Measurements from ENCODE around the gene ACTR3. TPM values are rescaled to one million over a fixed set of nuclear protein-coding genes. Genes with fewer than 3 reads are reported as not detected.

ACTR3 gene
- total and polyA plus RNA-seq, 3 donors from 2014 or later: 106 to 180 (median 114) TPM

GRCh38 chr2:113861740-113862139 lies 28.1 kb upstream of the ACTR3 start:
- intact Hi-C loops (cut with DNase I; ENCODE audit: low total_unique reads): no loop called here
- 91 to 95% methylated on average over 7 of the region's 7 CpGs for WGBS, 2 donors
- no peaks in the 10 kb centered on the region for H3K36me3 ChIP-seq (ENCODE audit: low read depth, missing control alignments)
- no peaks in the 10 kb centered on the region for H3K4me1 ChIP-seq
- H3K27me3 ChIP-seq: no peaks in the 10 kb centered on the region
- DNase-seq: no peak
- H3K4me3 ChIP-seq: no peak overlapping the region
- TF ChIP-seq CTCF (IDR thresholded peaks at IDR 0.05) (no peak), POLR2A (IDR thresholded peaks at IDR 0.05) (no peak)
- no peaks in the 10 kb centered on the region for H3K9me3 ChIP-seq
- no peak overlapping the region for H3K27ac ChIP-seq

- Histone ChIP-seq H3K36me3 (ENCODE audit: low read depth, missing control alignments) (no peaks in the 10 kb centered on the region), H3K9me3 (no peaks in the 10 kb centered on the region), H3K27me3 (no peaks in the 10 kb centered on the region), H3K4me1 (no peaks in the 10 kb centered on the region), H3K27ac (no peak overlapping the region), H3K4me3 (no peak overlapping the region)
- TF ChIP-seq CTCF (IDR thresholded peaks at IDR 0.05): no peak
- WGBS, 2 donors: 42 to 63% methylated on average over 3 of the region's 3 CpGs
- intact Hi-C loops (cut with DNase I; ENCODE audit: low total_unique reads): no loop called here
- no peak for DNase-seq
Observed at GRCh38 chr2:113863144-113863543, 26.7 kb upstream of the ACTR3 start.

GRCh38 chr2:113867571-113867970 lies 22.3 kb upstream of the ACTR3 start:
- WGBS, 2 donors: 74 to 80% methylated on average over 4 of the region's 4 CpGs
- H3K4me3 ChIP-seq: no peak overlapping the region
- no peak overlapping the region for H3K27ac ChIP-seq
- no peak for DNase-seq
- H3K27me3 ChIP-seq: no peaks in the 10 kb centered on the region
- no peaks in the 10 kb centered on the region for H3K9me3 ChIP-seq
- H3K36me3 ChIP-seq (ENCODE audit: low read depth, missing control alignments): no peaks in the 10 kb centered on the region
- H3K4me1 ChIP-seq: no peaks in the 10 kb centered on the region
- TF ChIP-seq POLR2A (IDR thresholded peaks at IDR 0.05): no peak
- TF ChIP-seq CTCF (IDR thresholded peaks at IDR 0.05): no peak
- intact Hi-C loops (cut with DNase I; ENCODE audit: low total_unique reads): no loop called here

GRCh38 chr2:113869253-113869652 lies 20.6 kb upstream of the ACTR3 start:
- H3K27ac ChIP-seq: no peak overlapping the region
- intact Hi-C loops (cut with DNase I; ENCODE audit: low total_unique reads): no loop called here
- no peaks in the 10 kb centered on the region for H3K27me3 ChIP-seq
- TF ChIP-seq CTCF (IDR thresholded peaks at IDR 0.05) (no peak), POLR2A (IDR thresholded peaks at IDR 0.05) (no peak)
- 96 to 98% methylated on average over 1 of the region's 1 CpG for WGBS, 2 donors
- no peaks in the 10 kb centered on the region for H3K36me3 ChIP-seq (ENCODE audit: low read depth, missing control alignments)
- no peaks in the 10 kb centered on the region for H3K9me3 ChIP-seq
- no peak overlapping the region for H3K4me3 ChIP-seq
- DNase-seq: no peak
- H3K4me1 ChIP-seq: no peaks in the 10 kb centered on the region

- intact Hi-C loops (cut with DNase I; ENCODE audit: low total_unique reads): no loop called here
- Histone ChIP-seq H3K36me3 (ENCODE audit: low read depth, missing control alignments) (no peaks in the 10 kb centered on the region), H3K4me1 (no peaks in the 10 kb centered on the region), H3K9me3 (no peaks in the 10 kb centered on the region), H3K4me3 (no peak overlapping the region), H3K27me3 (no peaks in the 10 kb centered on the region), H3K27ac (no peak overlapping the region)
- no peak for DNase-seq
- no peak for TF ChIP-seq CTCF (IDR thresholded peaks at IDR 0.05)
- no peak for TF ChIP-seq POLR2A (IDR thresholded peaks at IDR 0.05)
- WGBS, 2 donors: 77 to 88% methylated on average over 4 of the region's 4 CpGs
Observed at GRCh38 chr2:113872201-113872600, 17.7 kb upstream of the ACTR3 start.

Measured in testis (tissue), 3 donors.